Activated CD4-positive, alpha-beta memory T cell treated with anti-CD3 and anti-CD28 coated beads for 36 hours (primary cell): ENCODE measurements around the gene MGP. TPM values are rescaled to one million over a fixed set of nuclear protein-coding genes. Genes with fewer than 3 reads are reported as not detected.

Source experiments
- CTCF ChIA-PET: fragments of 350-600 bp; sonication (Branson Sonifier 250); formaldehyde crosslinking; loops from one replicate; lab custom pipeline; 2021; ENCODE audit warnings: antibody characterized with exemption, inconsistent platforms; lab: Charles Lee
- POLR2A ChIA-PET: fragments of 350-600 bp; sonication (Branson Sonifier 250); formaldehyde crosslinking; loops from one replicate; lab custom pipeline; 2021; ENCODE audit warnings: antibody characterized with exemption; lab: Charles Lee
- DNase-seq: peaks from one replicate; pipeline ENCODE4 v3.0.0-alpha.2; 2020
- H3K27ac Mint-ChIP-seq: one replicate; pipeline ENCODE4 v1.8.0; 2021; ENCODE audit warnings: mixed read lengths
- H3K27me3 Mint-ChIP-seq: one replicate; pipeline ENCODE4 v1.8.0; 2021; ENCODE audit warnings: mixed read lengths
- H3K36me3 Mint-ChIP-seq: one replicate; pipeline ENCODE4 v1.8.0; 2021; ENCODE audit warnings: mixed read lengths
- H3K4me1 Mint-ChIP-seq: one replicate; pipeline ENCODE4 v1.8.0; 2021; ENCODE audit warnings: low read depth, mixed read lengths
- H3K4me3 Mint-ChIP-seq: one replicate; pipeline ENCODE4 v1.8.0; 2021; ENCODE audit warnings: mild to moderate bottlenecking, mixed read lengths
- H3K9me3 Mint-ChIP-seq: one replicate; pipeline ENCODE4 v1.8.0; 2021; ENCODE audit warnings: mixed read lengths
- intact Hi-C: fragments of 100-400 bp; cut with micrococcal nuclease; formaldehyde crosslinking; loops from one replicate; pipeline ENCODE4 v1.15.1; 2023
- total RNA-seq, 2 experiments: library from RNA; stranded (reverse); gene quantifications; one replicate each; pipeline ENCODE4 v1.2.3, GENCODE V29; 2021

The MGP gene
- total RNA-seq, 2 experiments from 2014 or later = not detected

DNA sequence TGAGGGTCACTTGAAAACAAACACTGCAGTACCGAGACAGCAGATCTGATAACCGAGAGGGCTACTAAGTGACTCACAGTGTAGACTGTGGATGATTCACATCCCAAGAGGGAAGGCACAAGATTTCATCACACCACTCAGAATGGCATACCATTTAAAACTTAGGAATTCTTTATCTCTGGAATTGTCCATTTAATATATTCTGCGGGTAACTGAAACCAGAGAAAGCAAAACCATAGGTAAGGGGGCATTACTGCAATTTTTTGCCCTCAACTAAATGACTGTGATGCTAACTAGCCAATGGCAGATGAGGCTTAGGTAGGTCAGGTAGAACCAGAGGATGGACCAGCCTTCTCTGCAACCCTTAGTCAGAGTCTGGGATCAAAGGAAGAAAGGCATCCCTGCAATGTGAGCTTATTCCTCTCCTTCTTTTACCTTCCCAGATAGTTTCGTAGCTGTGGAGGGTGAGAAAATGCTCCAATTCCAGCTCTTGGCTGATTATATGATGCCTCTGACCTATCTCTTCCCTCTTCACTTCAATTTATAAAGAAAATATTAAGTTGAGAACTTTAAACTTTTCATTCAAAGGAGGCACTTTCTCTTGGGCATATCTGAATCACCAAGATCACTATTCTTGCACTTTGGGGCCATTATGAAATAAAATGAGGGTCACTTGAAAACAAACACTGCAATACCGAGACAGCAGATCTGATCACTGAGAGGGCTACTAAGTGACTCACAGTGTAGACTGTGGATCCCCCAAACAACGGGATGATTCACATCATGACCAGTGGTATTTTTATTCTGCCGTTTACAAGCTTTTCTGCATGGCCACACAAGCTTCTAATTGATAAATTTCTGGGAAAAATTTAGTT, 49.1 kb downstream of the MGP start:
- intact Hi-C loops = no loop called here
- peaks cover 16% of the 10 kb centered on the region for H3K27me3 Mint-ChIP-seq
- H3K27ac Mint-ChIP-seq = no peak overlapping the region
- no peak for DNase-seq
- ChIA-PET CTCF (interaction anchor here (0.8 to 1.5 kb wide), 2 partner anchors 9 to 158 kb away, joined by 3 to 7 read pairs; no protein-coding TSS in a partner anchor), POLR2A (no interaction called here)
- no peaks in the 10 kb centered on the region for H3K36me3 Mint-ChIP-seq
- no peaks in the 10 kb centered on the region for H3K9me3 Mint-ChIP-seq
- no peak overlapping the region for H3K4me3 Mint-ChIP-seq
- H3K4me1 Mint-ChIP-seq = no peaks in the 10 kb centered on the region

DNA sequence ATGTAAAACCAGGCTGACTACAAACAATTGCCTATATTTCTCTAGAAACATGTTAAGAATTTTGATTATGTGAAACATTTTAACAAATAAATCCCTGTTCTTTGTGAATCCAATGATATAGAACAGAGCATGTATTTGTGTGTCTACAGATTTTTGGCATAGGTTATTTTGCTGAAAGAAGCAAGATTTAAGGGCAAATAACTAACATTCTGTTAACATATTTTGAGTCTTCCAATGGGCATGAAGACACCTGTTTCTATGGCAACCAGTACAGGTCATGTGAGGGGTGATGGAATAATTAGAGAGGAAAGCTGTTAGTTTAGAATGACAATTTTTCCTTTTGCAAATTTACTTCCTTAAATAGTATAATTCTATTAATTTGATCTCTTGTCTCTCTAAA, 51.1 kb downstream of the MGP start:
- H3K27ac Mint-ChIP-seq = no peak overlapping the region
- no peaks in the 10 kb centered on the region for H3K36me3 Mint-ChIP-seq
- no peaks in the 10 kb centered on the region for H3K9me3 Mint-ChIP-seq
- ChIA-PET POLR2A (no interaction called here), CTCF (interaction anchor here (1.2 to 1.5 kb wide), 2 partner anchors 10 to 11 kb away, joined by 5 to 6 read pairs; no protein-coding TSS in a partner anchor)
- H3K27me3 Mint-ChIP-seq = peaks cover 13% of the 10 kb centered on the region
- intact Hi-C loops = no loop called here
- DNase-seq = no peak
- H3K4me1 Mint-ChIP-seq = no peaks in the 10 kb centered on the region
- no peak overlapping the region for H3K4me3 Mint-ChIP-seq

DNA sequence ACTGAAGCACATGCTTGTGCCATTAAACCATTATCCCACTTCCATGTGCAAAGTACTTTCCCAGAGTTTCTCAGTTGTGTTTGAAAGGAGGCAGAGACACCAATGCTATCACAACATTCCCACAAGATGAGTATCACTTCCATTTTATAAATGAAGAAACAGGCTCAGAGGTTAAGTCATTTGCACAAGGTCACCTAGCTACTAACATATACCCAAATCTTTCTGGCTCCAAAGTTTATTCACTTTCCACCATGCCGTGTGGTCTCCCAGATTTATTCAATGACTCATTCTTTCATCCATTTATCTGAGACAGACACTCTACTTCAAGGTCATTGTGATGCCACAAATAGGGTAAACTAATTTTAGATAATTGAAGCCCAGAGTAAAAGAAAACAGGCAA, 51.7 kb downstream of the MGP start:
- intact Hi-C loops = no loop called here
- DNase-seq = no peak
- Mint-ChIP-seq H3K9me3 (no peaks in the 10 kb centered on the region), H3K4me3 (no peak overlapping the region), H3K36me3 (no peaks in the 10 kb centered on the region), H3K27me3 (peaks cover 12% of the 10 kb centered on the region), H3K4me1 (no peaks in the 10 kb centered on the region), H3K27ac (no peak overlapping the region)
- POLR2A ChIA-PET = no interaction called here
- CTCF ChIA-PET = interaction anchor here (1.5 to 1.7 kb wide), 2 partner anchors 12 kb away, joined by 4 to 5 read pairs; no protein-coding TSS in a partner anchor

DNA sequence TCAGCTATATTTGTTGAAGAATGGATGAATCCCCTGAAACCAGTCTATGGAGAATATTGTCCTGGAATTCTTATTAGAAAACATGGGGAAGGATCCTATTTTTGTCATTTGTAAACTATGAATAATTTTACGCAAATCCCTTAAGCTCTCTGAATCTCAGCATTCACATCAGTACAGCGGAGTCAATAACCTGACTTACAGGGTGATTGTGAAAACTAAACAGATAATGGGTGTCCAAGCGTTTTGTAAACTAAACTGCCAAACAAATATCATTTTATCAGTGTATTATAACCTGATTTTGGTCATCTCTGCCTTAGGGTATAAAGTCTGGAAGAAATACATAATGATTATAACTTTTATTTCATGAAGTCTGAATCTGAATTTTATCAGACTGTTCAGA, 52.3 kb downstream of the MGP start:
- Mint-ChIP-seq H3K4me3 (no peak overlapping the region), H3K4me1 (no peaks in the 10 kb centered on the region), H3K9me3 (no peaks in the 10 kb centered on the region), H3K27ac (no peak overlapping the region), H3K27me3 (peaks cover 9% of the 10 kb centered on the region), H3K36me3 (no peaks in the 10 kb centered on the region)
- no peak for DNase-seq
- intact Hi-C loops = no loop called here
- POLR2A ChIA-PET = no interaction called here
- CTCF ChIA-PET = interaction anchor here (1.2 to 1.7 kb wide), 3 partner anchors 13 to 388 kb away, joined by 3 to 5 read pairs (median 4); partner anchors contain the start of gene RERG

Other genes starting within 250 kb of the MGP start
- gene GUCY2C, start 189.3 kb downstream of the MGP start, total RNA-seq = not detected
- gene WBP11, start 82.4 kb downstream of the MGP start, total RNA-seq = 100 to 1,000 TPM; 131 to 134 TPM
- 1 to 10 TPM; 3.3 to 3.4 TPM for gene C12orf60, start 82.2 kb downstream of the MGP start, total RNA-seq
- gene SMCO3, start 71.7 kb downstream of the MGP start, total RNA-seq = not detected
- not detected for gene ART4, start 42.3 kb downstream of the MGP start, total RNA-seq
- gene ERP27, start 52.7 kb upstream of the MGP start, total RNA-seq = 1 to 10 TPM; 1.5 to 2.5 TPM
- gene ARHGDIB, start 75.7 kb upstream of the MGP start, total RNA-seq = 100 to 1,000 TPM; 640 to 644 TPM
- not detected for gene PDE6H, start 87.2 kb upstream of the MGP start, total RNA-seq